GM18519 (cell line): ENCODE results near the gene LRRC28.

Experiments used
- ATAC-seq: cut with Tn5 transposase; IDR thresholded peaks from one replicate; pipeline ENCODE4 v1.9.1; 2021; ENCODE audit warnings: mild to moderate bottlenecking, moderate library complexity; ENCODE audit not compliant: unreplicated experiment, low FRiP score

Gene LRRC28

DNA sequence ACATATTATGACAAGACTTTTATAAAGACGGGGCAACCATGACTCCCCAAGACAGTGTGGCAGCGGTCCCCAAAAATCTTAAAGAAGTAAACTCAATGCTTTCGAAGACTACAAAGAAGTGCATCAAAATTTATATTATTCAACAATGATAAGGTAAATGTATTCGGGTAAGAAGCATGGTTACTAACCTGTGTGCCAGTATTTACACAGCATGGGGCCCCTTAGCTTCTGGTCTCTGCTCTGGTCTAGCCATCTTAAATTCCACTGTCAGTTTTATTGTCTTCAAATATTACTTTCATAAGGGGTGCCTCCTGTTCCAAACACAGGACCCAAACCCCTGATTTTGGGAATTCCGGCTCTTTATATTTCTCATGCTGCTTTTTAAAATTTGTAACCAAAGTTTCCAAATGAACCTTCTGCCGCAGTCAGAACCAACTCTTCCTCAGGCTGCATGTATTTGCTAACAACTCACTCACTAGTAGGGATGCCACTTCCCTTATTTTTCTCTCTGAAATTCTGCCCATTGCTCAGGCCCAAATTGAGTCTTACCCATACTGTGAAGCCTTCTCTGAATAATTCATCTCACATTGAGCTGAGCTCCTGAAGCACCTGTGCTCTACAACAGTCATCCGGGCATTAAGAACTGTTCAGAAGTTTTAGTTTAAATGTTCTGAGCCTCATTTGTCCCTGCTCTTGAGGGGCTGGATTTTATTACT is 3.1 kb upstream of the LRRC28 start:
- ATAC-seq, result no peak

DNA sequence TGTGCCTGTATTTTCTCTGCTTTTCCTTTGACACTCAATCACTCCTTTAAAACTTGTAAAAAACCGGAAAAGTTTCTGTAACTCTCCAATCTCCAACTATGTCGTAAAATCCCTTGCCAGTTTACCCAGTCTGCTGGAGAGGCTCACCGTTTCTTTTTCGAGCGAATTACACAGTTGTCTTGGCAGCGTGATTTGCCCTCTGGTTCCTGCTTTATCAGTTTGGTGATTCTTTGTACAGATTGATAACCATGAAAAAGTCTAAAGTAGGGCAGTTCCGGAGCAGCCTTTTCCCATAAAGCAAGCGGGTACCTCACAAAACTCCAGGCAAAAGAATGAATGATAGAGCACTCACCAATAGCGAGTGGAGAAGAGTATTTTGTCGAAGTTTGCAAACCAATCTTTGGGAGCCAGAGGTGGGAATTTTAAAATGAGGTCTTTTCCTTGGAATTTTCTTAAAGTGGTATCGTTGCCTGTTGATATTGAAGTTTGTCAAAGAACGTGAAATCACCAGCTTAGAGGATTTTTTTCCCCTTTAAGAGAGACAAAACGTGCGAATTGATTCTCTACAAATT is 1.9 kb upstream of the LRRC28 start, which contains the start of gene TTC23:
Gene TTC23 (minus strand): TSS at position 312 of the 572 bp plus-strand sequence. CDS start 20,869 bp downstream, outside the sequence.
- no peak for ATAC-seq

- no peak for ATAC-seq
These were observed 1.3 kb upstream of the LRRC28 start for GRCh38 chr15:99250001-99250400.

DNA sequence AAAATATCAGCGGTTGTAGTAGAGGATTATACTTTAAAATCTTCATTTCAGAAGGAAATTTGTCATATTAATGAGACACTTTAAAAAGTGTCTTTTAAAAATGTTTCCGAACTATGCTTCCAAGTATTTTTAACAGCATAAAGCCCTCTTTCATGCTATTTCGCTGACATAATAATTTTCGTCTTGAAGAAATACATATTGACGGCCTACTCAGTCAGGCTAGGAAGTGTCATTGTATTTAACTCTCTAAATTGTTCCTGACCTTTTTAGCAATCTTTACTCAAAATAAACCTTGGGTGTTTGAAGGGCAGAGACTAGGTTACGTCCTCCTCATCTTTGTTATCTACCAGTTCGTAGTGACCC is 806 bp upstream of the LRRC28 start:
- no peak for ATAC-seq

- ATAC-seq, result no peak
These were observed 1.0 kb downstream of the LRRC28 start for GRCh38 chr15:99252326-99252725.

DNA sequence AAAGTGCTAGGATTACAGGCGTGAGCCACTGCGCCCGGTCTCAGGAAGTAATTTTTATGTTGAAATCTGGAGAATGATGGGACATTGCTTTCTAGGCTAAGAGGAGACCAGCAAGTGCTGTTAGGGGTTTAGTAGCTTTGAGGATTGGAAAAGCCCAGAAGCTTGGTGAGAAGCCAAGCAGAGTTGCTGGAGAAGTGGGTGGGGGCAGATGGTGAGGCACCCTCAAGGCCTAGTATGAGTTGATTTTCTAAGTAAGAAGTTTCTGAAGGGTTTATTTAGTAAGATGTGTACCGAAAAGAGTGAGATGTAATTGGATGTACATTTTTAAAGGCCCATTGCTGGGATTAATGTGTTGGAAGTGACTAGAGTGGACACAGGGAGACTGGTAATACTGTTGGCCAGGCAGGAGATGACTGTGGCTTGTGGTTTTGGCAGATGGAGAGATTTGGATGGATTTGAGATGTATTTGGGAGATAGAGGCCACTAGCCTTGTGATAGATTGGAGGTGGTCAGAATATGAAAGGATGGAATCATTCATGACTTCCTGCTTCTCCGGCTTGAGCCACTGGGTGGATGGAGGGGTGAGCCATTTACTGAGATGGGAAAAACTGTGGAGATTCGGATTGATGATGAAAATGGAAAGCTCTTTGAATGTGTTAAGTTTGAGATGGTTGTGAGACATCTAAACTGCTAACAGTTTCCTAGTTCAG is 2.3 kb downstream of the LRRC28 start:
- ATAC-seq, result no peak

DNA sequence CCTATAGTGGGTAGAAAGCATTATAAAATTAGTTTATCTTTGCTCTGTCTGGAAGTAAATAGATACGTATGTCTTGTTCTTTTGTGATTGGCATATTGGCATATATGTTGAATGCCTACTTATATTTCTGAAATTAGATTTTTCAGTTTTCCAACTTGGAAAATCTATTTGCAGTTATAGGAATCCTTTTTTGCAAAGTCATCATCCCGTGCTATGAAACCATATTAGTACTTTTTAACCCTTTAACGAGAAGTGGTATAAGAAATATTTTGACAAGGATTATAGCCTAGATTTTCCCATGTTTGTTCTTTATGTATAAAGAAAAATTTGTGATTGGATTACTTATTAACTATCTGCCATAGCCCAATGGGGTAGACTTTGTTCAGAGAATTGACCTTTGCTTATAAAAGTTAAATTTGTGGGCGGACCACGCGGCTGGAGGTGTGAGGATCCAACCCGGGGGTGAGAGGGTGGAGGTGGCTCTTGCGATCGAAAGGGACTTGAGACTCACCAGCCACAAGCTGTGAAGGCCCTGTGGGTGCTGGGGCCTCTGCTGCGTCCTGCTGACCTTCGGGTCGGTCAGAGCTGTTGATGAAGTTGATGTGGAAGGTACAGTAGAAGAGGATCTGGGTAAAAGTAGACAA is 5.9 kb downstream of the LRRC28 start:
- ATAC-seq, result no peak

- ATAC-seq, result no peak
These were observed 12.8 kb downstream of the LRRC28 start for GRCh38 chr15:99264125-99264524.

DNA sequence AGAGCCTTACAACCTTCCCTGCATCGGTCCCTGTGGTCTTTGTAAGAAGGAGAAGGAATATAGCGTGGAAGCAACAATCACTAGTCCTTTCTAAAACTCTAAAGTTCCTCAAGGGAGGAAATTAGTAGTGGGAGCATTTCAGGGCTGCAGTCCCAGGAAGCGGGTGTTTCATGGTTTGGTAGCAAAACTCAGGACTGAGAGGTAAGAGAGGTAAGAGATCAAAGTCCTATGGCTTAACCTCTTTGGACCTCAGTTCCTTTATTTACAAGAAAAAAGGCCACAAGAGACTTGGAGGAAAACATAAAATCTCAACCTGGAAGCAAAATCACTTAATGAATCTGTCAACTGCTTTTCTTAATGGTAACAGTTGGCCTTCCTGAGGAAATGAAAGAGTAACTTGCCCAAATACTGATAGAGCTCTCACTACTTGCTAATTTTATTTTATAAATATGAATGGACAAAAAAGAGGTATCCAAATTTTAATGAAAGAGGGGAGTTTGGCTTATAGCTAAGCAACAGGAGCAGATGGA is 14.3 kb downstream of the LRRC28 start:
- ATAC-seq, result no peak

DNA sequence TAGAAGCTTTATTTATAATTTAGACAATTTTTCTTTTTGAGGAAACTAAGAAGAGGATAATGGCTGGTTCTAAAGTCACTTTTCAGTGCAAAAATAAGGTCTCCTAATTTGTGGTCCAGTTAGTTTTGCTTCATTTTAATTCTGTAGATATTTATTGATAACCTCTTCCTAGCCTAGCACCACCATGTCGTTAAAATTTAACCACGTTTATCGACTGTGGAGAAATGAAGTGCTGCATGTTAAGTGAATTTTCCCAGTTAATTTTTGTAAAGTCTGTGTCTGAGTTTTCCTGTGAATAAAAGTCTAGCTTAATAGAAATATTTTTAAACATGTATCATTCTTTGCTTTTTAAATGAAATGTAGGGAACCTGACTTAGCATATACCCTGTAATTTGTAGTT is 16.7 kb downstream of the LRRC28 start:
- no peak for ATAC-seq

- no peak for ATAC-seq
These were observed 17.1 kb downstream of the LRRC28 start for GRCh38 chr15:99268431-99268830.

GRCh38 chr15:99273801-99274200 is 22.5 kb downstream of the LRRC28 start:
- no peak for ATAC-seq

GRCh38 chr15:99275061-99275460 is 23.8 kb downstream of the LRRC28 start:
- ATAC-seq, result no peak

DNA sequence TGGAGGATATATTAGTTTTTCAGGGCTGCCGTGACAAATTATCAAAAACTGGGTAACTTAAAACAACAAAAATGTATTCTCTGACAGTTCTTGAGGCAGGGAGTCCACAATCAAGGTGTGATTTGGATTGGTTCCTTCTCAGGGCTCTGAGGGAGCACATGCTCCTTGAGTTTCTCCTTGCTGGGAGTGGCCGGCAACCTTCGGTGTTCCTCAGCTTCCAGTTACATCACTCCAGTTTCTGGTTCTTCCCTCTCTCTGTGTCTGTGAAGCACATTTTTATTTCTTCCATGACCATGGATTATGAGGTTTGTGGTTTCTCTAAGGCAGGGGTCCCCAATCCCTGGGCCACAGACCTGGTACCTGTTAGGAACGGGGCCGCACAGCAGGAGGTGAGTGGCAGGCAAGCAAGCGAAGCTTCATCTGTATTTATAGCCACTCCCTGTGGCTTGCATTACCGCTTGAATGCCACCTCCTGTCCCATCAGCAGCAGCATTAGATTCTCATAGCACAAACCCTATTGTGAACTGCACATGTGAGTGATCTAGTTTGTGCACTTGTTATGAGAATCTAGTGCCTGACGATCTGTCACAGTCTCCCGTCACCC is 24.3 kb downstream of the LRRC28 start:
- no peak for ATAC-seq

DNA sequence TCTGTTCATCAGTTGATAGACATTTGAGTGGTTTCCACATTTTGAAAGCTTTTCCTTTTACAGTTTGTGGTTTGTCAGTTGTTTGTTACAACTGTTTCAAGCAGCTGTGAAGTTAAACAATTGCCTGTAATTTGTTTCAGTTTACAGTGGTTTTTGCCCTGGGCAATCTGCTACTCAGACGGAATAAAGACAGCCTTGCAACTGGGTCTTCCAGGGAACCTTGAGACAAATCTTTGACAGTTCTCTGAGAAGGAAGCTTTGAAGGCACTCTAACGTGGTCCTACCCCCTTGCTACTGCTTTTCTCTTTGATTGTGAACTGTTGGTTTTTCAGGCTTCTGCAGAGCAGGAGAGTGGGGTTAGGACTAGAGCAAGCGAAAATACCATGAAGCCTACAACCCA is 28.0 kb downstream of the LRRC28 start:
- ATAC-seq, result no peak

DNA sequence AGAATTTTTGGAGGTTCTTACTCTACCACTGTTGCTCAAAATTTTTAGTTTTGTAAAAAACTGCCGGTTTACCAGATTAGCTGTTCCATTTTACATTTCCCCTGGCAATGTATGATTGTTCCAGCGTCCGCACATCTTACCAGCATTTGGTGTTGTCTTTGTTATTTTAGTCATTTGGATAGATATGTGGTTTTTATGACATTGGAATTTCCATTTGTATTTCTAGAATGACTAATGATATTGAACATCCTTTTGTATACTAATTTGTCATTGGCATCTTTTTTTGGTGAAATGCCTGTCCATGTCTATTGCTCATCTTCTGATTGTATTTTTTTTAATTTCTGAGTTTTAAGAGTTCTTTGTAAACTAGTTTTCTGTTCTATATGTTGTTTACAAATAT is 28.5 kb downstream of the LRRC28 start:
- ATAC-seq, result no peak

DNA sequence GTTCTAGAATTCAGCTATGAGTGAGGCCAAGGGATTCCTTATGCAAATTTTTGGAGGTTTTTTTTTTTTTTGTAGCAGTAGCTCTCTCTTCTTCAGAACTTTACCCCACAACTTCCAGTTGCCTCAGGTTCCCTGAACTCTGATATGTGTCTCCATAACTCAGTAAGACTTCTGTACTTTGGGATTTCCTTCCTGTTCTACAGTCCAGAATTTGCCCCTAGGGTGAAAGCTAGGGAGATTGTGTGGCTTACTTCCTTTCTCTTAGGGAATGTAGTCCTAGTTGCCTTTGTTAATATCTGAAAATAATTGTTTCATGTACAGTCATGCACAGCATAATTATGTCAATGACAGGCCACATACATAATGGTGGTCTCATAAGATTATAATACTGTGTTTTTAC is 30.8 kb downstream of the LRRC28 start:
- ATAC-seq, result no peak

DNA sequence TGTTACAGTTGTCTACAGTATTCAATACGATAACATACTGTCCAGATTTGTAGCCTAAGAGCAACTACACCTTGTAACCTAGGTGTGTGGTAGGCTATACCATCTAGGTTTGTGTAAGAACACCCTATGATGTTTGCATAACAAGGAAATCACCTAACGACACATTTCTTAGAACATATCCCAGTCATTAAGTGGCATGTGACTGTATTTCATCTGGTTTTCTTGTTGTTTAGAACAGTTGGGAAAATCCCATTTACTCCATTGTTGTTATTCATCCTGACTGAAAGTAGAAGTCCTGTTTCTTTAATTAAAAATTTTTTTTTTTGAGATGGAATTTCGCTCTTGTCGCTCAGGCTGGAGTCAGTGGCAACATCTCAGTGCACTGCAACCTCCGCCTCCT is 31.3 kb downstream of the LRRC28 start:
- ATAC-seq, result no peak

DNA sequence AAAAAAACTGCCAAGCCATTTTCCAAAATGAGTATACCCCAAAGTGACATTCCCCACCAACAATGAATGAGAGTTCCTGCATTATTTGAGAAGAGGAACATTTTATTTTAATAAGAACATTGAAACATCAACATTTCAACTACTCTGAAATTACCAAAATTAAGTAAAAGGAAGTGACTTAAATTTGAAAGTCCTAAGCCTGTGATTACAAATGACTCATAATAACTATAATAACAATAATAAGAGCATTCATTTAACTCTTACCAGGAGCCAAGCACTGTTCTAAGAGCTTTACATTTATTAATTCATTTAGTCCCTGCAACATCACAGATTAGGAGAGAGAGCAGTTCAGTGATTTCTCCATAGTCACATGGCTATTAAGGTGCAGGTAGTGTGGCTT is 32.4 kb downstream of the LRRC28 start:
- ATAC-seq, result no peak

GRCh38 chr15:99291643-99292042 is 40.4 kb downstream of the LRRC28 start:
- ATAC-seq, result no peak

- no peak for ATAC-seq
These were observed 44.6 kb downstream of the LRRC28 start for GRCh38 chr15:99295840-99296239.
